ENCODE data around the gene MAP4K4.
A peak's percentile ranks its signal among the peaks of the same experiment; 100 is the strongest.

The MAP4K4 gene

DNA sequence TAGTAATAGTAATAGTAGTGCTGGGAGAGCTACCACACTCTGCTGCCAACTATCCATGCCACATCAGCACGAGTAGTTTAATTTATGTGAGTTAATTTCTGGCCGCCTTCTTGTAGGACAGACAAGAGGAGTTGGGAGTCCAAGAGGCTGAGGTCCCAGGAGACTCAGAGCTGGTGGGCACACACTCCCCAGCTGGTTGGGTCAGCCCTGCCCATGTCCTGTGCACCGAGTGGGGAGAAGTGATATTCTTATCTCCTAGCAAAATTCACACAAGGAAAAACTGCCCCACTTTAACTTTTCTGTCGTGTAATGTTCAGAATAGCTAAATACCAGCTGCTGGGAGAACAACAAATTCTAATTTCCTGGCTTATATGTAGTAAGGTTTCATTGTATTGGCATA is 15.2 kb upstream of the MAP4K4 start:
- ATAC-seq = no peak
- H3K27me3 Mint-ChIP-seq = no peaks in the 10 kb centered on the region
- H3K9me3 Mint-ChIP-seq = no peaks in the 10 kb centered on the region
- no peak overlapping the region for H3K27ac Mint-ChIP-seq
- no peak for DNase-seq
- H3K4me1 Mint-ChIP-seq = no peaks in the 10 kb centered on the region
- H3K4me3 Mint-ChIP-seq = no peak overlapping the region

- H3K9me3 Mint-ChIP-seq = no peaks in the 10 kb centered on the region
- H3K27ac Mint-ChIP-seq = no peak overlapping the region
- no peak overlapping the region for H3K4me3 Mint-ChIP-seq
- no peaks in the 10 kb centered on the region for H3K27me3 Mint-ChIP-seq
- ATAC-seq (no peak), DNase-seq (no peak)
- H3K4me1 Mint-ChIP-seq = peaks cover 8% of the 10 kb centered on the region
These were observed 13.2 kb upstream of the MAP4K4 start for GRCh38 chr2:101684313-101684712.

- ATAC-seq = no peak
- H3K9me3 Mint-ChIP-seq = no peaks in the 10 kb centered on the region
- H3K4me1 Mint-ChIP-seq = peaks cover 35% of the 10 kb centered on the region
- no peak for DNase-seq
- no peak overlapping the region for H3K4me3 Mint-ChIP-seq
- no peaks in the 10 kb centered on the region for H3K27me3 Mint-ChIP-seq
- H3K27ac Mint-ChIP-seq = no peak overlapping the region
These were observed 9.2 kb upstream of the MAP4K4 start for GRCh38 chr2:101688261-101688660.

GRCh38 chr2:101689114-101689825 is 8.2 kb upstream of the MAP4K4 start:
- no peak overlapping the region for H3K27ac Mint-ChIP-seq
- ATAC-seq (no peak), DNase-seq (no peak)
- H3K4me3 Mint-ChIP-seq = no peak overlapping the region
- H3K4me1 Mint-ChIP-seq = peaks cover 36% of the 10 kb centered on the region
- no peaks in the 10 kb centered on the region for H3K9me3 Mint-ChIP-seq
- H3K27me3 Mint-ChIP-seq = no peaks in the 10 kb centered on the region

DNA sequence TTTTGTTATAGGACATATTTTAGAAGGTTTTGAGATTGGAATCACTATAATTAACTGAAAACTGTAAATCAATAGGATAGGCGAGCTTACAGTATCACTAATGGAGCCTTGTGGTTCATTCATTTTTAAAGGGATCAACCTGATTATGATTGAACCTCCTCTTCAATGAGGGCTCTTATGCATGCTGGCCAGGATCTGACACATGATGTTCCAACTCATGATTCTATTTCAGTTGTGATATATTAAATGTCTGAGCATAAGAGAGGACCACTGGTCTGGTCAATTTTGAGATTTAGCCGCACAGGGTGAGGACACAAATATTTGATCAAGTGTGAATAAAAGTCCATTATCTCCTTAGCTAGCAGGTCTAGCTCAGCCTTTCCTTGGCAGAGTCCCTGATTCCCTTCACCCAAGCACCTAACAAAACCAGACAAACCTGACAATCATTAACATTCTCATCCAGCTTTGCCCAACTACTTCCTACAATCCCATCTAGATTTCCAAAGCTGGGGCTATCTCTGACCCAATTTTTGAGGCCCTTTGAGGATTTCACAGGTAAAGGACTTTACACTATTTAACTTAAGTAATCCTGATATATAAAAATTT is 6.9 kb upstream of the MAP4K4 start:
- H3K27me3 Mint-ChIP-seq = no peaks in the 10 kb centered on the region

DNA sequence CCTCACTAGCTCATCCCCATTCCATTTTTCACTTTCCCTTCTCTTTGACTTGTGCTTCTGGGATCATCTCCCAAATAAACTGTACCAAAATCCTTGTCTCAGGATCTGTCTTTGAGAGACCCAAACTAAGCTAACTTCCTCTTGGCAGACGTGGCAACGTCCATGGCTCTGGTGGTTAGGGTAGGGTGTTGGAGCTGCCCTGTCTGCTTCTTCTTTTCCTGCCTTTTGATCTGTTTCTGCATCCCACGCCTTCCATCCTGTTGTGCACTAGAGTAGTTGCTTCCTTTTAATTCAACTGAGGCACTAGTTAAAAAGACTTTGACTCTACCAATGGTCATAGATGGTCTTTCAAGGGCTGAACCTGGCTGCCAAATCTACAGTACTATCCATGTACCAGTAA is 5.5 kb upstream of the MAP4K4 start:
- no peak for DNase-seq
- Mint-ChIP-seq H3K4me3 (no peak overlapping the region), H3K27ac (no peak overlapping the region), H3K27me3 (no peaks in the 10 kb centered on the region), H3K4me1 (peaks cover 42% of the 10 kb centered on the region), H3K9me3 (peaks cover 0 to 4% of the 10 kb centered on the region in 2 donors)
- no peak for ATAC-seq

More for the DNA sequence above, 6.9 kb upstream of the MAP4K4 start:
- peaks cover 36% of the 10 kb centered on the region for H3K4me1 Mint-ChIP-seq
- peaks cover 0 to 4% of the 10 kb centered on the region in 2 donors for H3K9me3 Mint-ChIP-seq
- H3K27ac Mint-ChIP-seq = no peak overlapping the region
- no peak for DNase-seq
- no peak overlapping the region for H3K4me3 Mint-ChIP-seq
- no peak for ATAC-seq

GRCh38 chr2:101692766-101693165 is 4.7 kb upstream of the MAP4K4 start:
- Mint-ChIP-seq H3K4me3 (no peak overlapping the region), H3K27ac (no peak overlapping the region), H3K27me3 (no peaks in the 10 kb centered on the region), H3K9me3 (peaks cover 0 to 4% of the 10 kb centered on the region in 2 donors), H3K4me1 (peaks cover 42% of the 10 kb centered on the region)
- DNase-seq = no peak
- ATAC-seq = no peak

GRCh38 chr2:101693991-101694588 is 3.4 kb upstream of the MAP4K4 start:
- Mint-ChIP-seq H3K9me3 (peaks cover 0 to 4% of the 10 kb centered on the region in 2 donors), H3K4me1 (peaks cover 36% of the 10 kb centered on the region), H3K27ac (no peak overlapping the region), H3K4me3 (no peak overlapping the region), H3K27me3 (no peaks in the 10 kb centered on the region)
- DNase-seq (no peak), ATAC-seq (no peak)

- no peaks in the 10 kb centered on the region for H3K27me3 Mint-ChIP-seq
- H3K4me3 Mint-ChIP-seq = peak overlapping the region; percentile 85
- H3K9me3 Mint-ChIP-seq = peaks cover 0 to 4% of the 10 kb centered on the region in 2 donors
- ATAC-seq (peak; percentile 3), DNase-seq (peak in 1 of 2 donors; percentile 12)
- H3K4me1 Mint-ChIP-seq = peaks cover 23% of the 10 kb centered on the region
- H3K27ac Mint-ChIP-seq = peak overlapping the region; percentile 83 to 95
These were observed 1.0 kb upstream of the MAP4K4 start for GRCh38 chr2:101696272-101697123.

GRCh38 chr2:101698014-101698843 is 722 bp downstream of the MAP4K4 start:
- H3K27me3 Mint-ChIP-seq = no peaks in the 10 kb centered on the region
- peak overlapping the region; percentile 67 to 69 for H3K4me3 Mint-ChIP-seq

GRCh38 chr2:101698844-101699754 is 1.6 kb downstream of the MAP4K4 start:
- peak; percentile 48 for ATAC-seq
- Mint-ChIP-seq H3K27ac (no peak overlapping the region), H3K27me3 (no peaks in the 10 kb centered on the region), H3K4me1 (peaks cover 26% of the 10 kb centered on the region), H3K4me3 (no peak overlapping the region), H3K9me3 (peaks cover 9 to 10% of the 10 kb centered on the region in 2 donors)
- DNase-seq = peak in 1 of 2 donors; percentile 37

More at GRCh38 chr2:101698014-101698843, 722 bp downstream of the MAP4K4 start:
- peaks cover 8 to 10% of the 10 kb centered on the region in 2 donors for H3K9me3 Mint-ChIP-seq
- H3K27ac Mint-ChIP-seq = peak overlapping the region in 1 of 2 donors; percentile 74
- DNase-seq (peak; percentile 32 to 38), ATAC-seq (peak; percentile 44)
- peaks cover 18% of the 10 kb centered on the region for H3K4me1 Mint-ChIP-seq

DNA sequence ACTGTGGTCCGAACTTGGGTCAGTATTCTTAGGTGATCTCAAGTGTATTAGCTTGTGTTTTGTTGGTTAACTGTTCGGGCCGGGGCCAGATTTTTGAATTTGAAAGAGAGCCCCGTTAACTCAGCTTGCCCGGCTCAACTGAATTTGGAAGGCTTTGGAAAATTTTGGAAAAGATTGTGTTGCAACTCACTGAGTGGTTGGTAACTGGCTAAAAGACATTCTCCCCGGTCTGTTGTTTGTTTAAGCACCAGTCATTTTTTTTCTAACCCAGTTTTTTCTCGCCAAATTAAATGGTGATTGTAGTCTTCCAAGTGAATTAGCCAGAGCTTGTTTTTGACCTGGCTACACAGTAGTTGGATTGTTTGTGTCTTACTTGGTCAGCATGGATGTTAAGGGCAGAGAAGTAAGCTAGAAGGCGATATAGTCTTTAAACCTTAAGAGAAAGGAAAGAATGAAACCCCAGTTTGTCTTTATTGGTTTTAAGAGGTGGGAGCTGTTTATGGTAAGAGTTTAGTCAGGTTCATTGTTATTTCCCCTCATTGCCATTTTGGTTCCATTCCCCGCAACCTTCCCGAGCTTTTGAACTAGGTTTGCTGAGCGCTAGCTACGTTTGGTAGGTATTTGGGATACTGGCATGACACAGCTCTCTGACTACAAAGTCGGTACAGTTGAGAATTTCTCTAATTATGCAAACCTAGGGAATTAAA is 2.4 kb downstream of the MAP4K4 start:
- H3K27ac Mint-ChIP-seq = no peak overlapping the region
- ATAC-seq (no peak), DNase-seq (no peak)
- no peaks in the 10 kb centered on the region for H3K27me3 Mint-ChIP-seq
- peaks cover 5 to 9% of the 10 kb centered on the region in 2 donors for H3K9me3 Mint-ChIP-seq
- peaks cover 34% of the 10 kb centered on the region for H3K4me1 Mint-ChIP-seq
- H3K4me3 Mint-ChIP-seq = no peak overlapping the region

- peaks cover 70% of the 10 kb centered on the region for H3K4me1 Mint-ChIP-seq
- peak overlapping the region; percentile 96 for H3K27ac Mint-ChIP-seq
- ATAC-seq = peak; percentile 23
- H3K27me3 Mint-ChIP-seq = no peaks in the 10 kb centered on the region
- H3K9me3 Mint-ChIP-seq = peaks cover 5 to 9% of the 10 kb centered on the region in 2 donors
- peak overlapping the region; percentile 63 to 83 for H3K4me3 Mint-ChIP-seq
- peak in 1 of 2 donors; percentile 39 for DNase-seq
These were observed 6.5 kb downstream of the MAP4K4 start for GRCh38 chr2:101704046-101704466.

Measured in stimulated activated naive CD8-positive, alpha-beta T cell treated with anti-CD3 and anti-CD28 coated beads, Interleukin-15, amount 100 ng/mL, for 72 hours (primary cell).